CD4-positive, CD25-positive, alpha-beta regulatory T cell (primary cell): ENCODE data around the gene MPLKIP. TPM values are rescaled to one million over a fixed set of nuclear protein-coding genes. Genes with fewer than 3 reads are reported as not detected.
A peak's percentile ranks its signal among the peaks of the same experiment; 100 is the strongest.
"Not testable (repeated sequence)": the region's sequence is repeated elsewhere in the genome, so short reads cannot be mapped to it uniquely, and the experiment has no call there.

ENCODE experiments used
- ATAC-seq, 2 donors: fragments of 150-1000 bp; cut with Tn5 transposase; one replicate each; pipeline ENCODE4 v1.10.0; 2021; ENCODE audit warnings: low read depth in 2 of 2, moderate number of reproducible peaks in 2 of 2, moderate library complexity in 1 of 2
- DNase-seq, 3 donors: peaks; one replicate each; pipeline versions ENCODE4 v3.0.0 to v3.0.0-alpha.2; 2012 to 2022; ENCODE audit warnings: mixed read lengths in 1 of 3
- H3K27ac ChIP-seq: one replicate; pipeline ENCODE4 v1.7.0; 2013; ENCODE audit warnings: mild to moderate bottlenecking, low read length; ENCODE audit not compliant: insufficient read depth, poor library complexity, severe bottlenecking
- H3K27me3 ChIP-seq: one replicate; pipeline ENCODE4 v1.7.0; 2013; ENCODE audit warnings: low read length; ENCODE audit not compliant: control insufficient read depth, insufficient read depth
- H3K36me3 ChIP-seq: one replicate; pipeline ENCODE4 v1.7.0; 2013; ENCODE audit warnings: mild to moderate bottlenecking, low read length, moderate library complexity; ENCODE audit not compliant: control insufficient read depth, insufficient read depth
- H3K4me1 ChIP-seq: 2 replicates; pipeline ENCODE4 v1.7.0; 2013; ENCODE audit warnings: mild to moderate bottlenecking, low read length; ENCODE audit not compliant: insufficient read depth, control insufficient read depth, poor library complexity, severe bottlenecking
- H3K4me3 ChIP-seq: one replicate; pipeline ENCODE4 v1.7.0; 2013; ENCODE audit warnings: low read depth, mild to moderate bottlenecking, low read length, moderate library complexity
- H3K9me3 ChIP-seq, 2 experiments: 1 replicate in 1 of 2; 2 replicates in 1 of 2; pipeline ENCODE4 v1.7.0; 2013; ENCODE audit warnings: low read length in 2 of 2, mild to moderate bottlenecking in 1 of 2, moderate library complexity in 1 of 2; ENCODE audit not compliant: control insufficient read depth in 2 of 2
- H3K27ac Mint-ChIP-seq, 3 donors: one replicate each; pipeline ENCODE4 v1.8.0; 2020 to 2022; ENCODE audit warnings: mild to moderate bottlenecking in 3 of 3, mixed read lengths in 3 of 3, moderate library complexity in 2 of 3
- H3K27me3 Mint-ChIP-seq: one replicate; pipeline ENCODE4 v1.8.0; 2022; ENCODE audit warnings: mild to moderate bottlenecking, mixed read lengths
- H3K36me3 Mint-ChIP-seq: one replicate; pipeline ENCODE4 v1.8.0; 2020; ENCODE audit warnings: mixed read lengths
- H3K4me1 Mint-ChIP-seq, 4 donors: one replicate each; pipeline ENCODE4 v1.8.0; 2020 to 2022; ENCODE audit warnings: mixed read lengths in 4 of 4, mild to moderate bottlenecking in 1 of 4
- H3K4me3 Mint-ChIP-seq, 4 donors: one replicate each; pipeline ENCODE4 v1.8.0; 2020 to 2022; ENCODE audit warnings: mild to moderate bottlenecking in 4 of 4, mixed read lengths in 4 of 4, moderate library complexity in 3 of 4
- H3K9me3 Mint-ChIP-seq, 7 donors: one replicate each; pipeline ENCODE4 v1.8.0; 2020 to 2022; ENCODE audit warnings: mixed read lengths in 7 of 7, mild to moderate bottlenecking in 3 of 7, moderate library complexity in 2 of 7
- polyA plus RNA-seq, 4 donors: library from polyadenylated mRNA; unstranded; fragments of 300-500 nt; fragmentation: Illumina TruSeq; gene quantifications; one replicate each; pipeline ENCODE4 v1.2.3, GENCODE V29; 2021
- total RNA-seq: library from RNA; stranded (reverse); gene quantifications from one replicate; pipeline ENCODE4 v1.2.3, GENCODE V29; 2022

The MPLKIP gene
- total RNA-seq (22.4 TPM), polyA plus RNA-seq (10 to 100 TPM; 81.9 to 95.5 (median 92.1) TPM)

- peak; percentile 89 to 92 for ATAC-seq
- DNase-seq = peak; percentile 77 to 93 (median 92)
- H3K27me3 ChIP-seq = no peaks in the 10 kb centered on the region
- H3K4me3 ChIP-seq = peak within 1 kb of the TSS; percentile 99
- peaks cover 30% of the 10 kb centered on the region for H3K4me1 ChIP-seq
- Mint-ChIP-seq H3K4me1 (peaks cover 18 to 45% (median 33%) of the 10 kb centered on the region in 4 donors), H3K36me3 (no peaks in the 10 kb centered on the region), H3K4me3 (peak within 1 kb of the TSS; percentile 95 to 99 (median 97)), H3K27ac (peak within 1 kb of the TSS; percentile 94 to 98 (median 97)), H3K27me3 (peaks cover 29% of the 10 kb centered on the region), H3K9me3 (peaks cover 0 to 3% (median 0%) of the 10 kb centered on the region in 7 donors)
- no peaks in the 10 kb centered on the region for H3K36me3 ChIP-seq
- H3K9me3 ChIP-seq = no peaks in the 10 kb centered on the region
- peak within 1 kb of the TSS; percentile 88 for H3K27ac ChIP-seq
These were observed at the start of gene MPLKIP, which contains the start of gene SUGCT for GRCh38 chr7:40134428-40135316. MPLKIP (minus strand) TSS chr7:40134622; CDS start chr7:40134567, 55 bp downstream. SUGCT (plus strand) TSS chr7:40135005.

GRCh38 chr7:40182452-40182851, 48.0 kb upstream of the MPLKIP start:
- no peaks in the 10 kb centered on the region for H3K4me1 Mint-ChIP-seq
- DNase-seq (no peak), ATAC-seq (no peak)
- no peaks in the 10 kb centered on the region for H3K27me3 Mint-ChIP-seq
- no peak overlapping the region for H3K4me3 Mint-ChIP-seq
- Histone ChIP-seq H3K36me3 (no peaks in the 10 kb centered on the region), H3K4me3 (no peak overlapping the region), H3K27me3 (no peaks in the 10 kb centered on the region), H3K4me1 (no peaks in the 10 kb centered on the region), H3K27ac (no peak overlapping the region), H3K9me3 (no peaks in the 10 kb centered on the region)
- no peak overlapping the region for H3K27ac Mint-ChIP-seq
- peaks cover 3% of the 10 kb centered on the region for H3K36me3 Mint-ChIP-seq
- H3K9me3 Mint-ChIP-seq = peaks cover 0 to 1% (median 0%) of the 10 kb centered on the region in 7 donors

- Histone ChIP-seq H3K4me1 (no peaks in the 10 kb centered on the region), H3K27me3 (no peaks in the 10 kb centered on the region), H3K27ac (no peak overlapping the region), H3K36me3 (no peaks in the 10 kb centered on the region), H3K4me3 (no peak overlapping the region), H3K9me3 (no peaks in the 10 kb centered on the region)
- Mint-ChIP-seq H3K27ac (no peak overlapping the region), H3K4me1 (no peaks in the 10 kb centered on the region), H3K27me3 (no peaks in the 10 kb centered on the region), H3K9me3 (no peaks in the 10 kb centered on the region), H3K36me3 (no peaks in the 10 kb centered on the region), H3K4me3 (no peak overlapping the region)
- DNase-seq (no peak), ATAC-seq (no peak)
These were observed 42.6 kb upstream of the MPLKIP start for GRCh38 chr7:40177071-40177470.

- no peaks in the 10 kb centered on the region for H3K4me1 Mint-ChIP-seq
- no peaks in the 10 kb centered on the region for H3K9me3 Mint-ChIP-seq
- no peaks in the 10 kb centered on the region for H3K27me3 ChIP-seq
- no peak overlapping the region for H3K27ac ChIP-seq
- H3K36me3 ChIP-seq = no peaks in the 10 kb centered on the region
- no peak overlapping the region for H3K4me3 Mint-ChIP-seq
- no peaks in the 10 kb centered on the region for H3K36me3 Mint-ChIP-seq
- no peak overlapping the region for H3K4me3 ChIP-seq
- ATAC-seq (no peak), DNase-seq (no peak)
- no peaks in the 10 kb centered on the region for H3K4me1 ChIP-seq
- H3K9me3 ChIP-seq = no peaks in the 10 kb centered on the region
- no peaks in the 10 kb centered on the region for H3K27me3 Mint-ChIP-seq
- no peak overlapping the region for H3K27ac Mint-ChIP-seq
These were observed 41.5 kb upstream of the MPLKIP start for GRCh38 chr7:40175725-40176510.

- not testable (repeated sequence) for H3K27me3 Mint-ChIP-seq, H3K9me3 Mint-ChIP-seq, H3K36me3 ChIP-seq, DNase-seq, H3K4me1 Mint-ChIP-seq, H3K4me3 Mint-ChIP-seq, H3K36me3 Mint-ChIP-seq, H3K4me3 ChIP-seq, H3K27me3 ChIP-seq, H3K27ac Mint-ChIP-seq, H3K9me3 ChIP-seq, H3K27ac ChIP-seq, ATAC-seq, H3K4me1 ChIP-seq
These were observed 40.8 kb upstream of the MPLKIP start for GRCh38 chr7:40175256-40175655.

- not testable (repeated sequence) for H3K9me3 Mint-ChIP-seq, H3K4me3 ChIP-seq, H3K4me1 ChIP-seq, H3K9me3 ChIP-seq, DNase-seq, H3K36me3 Mint-ChIP-seq, ATAC-seq, H3K27ac Mint-ChIP-seq, H3K4me1 Mint-ChIP-seq, H3K4me3 Mint-ChIP-seq, H3K27ac ChIP-seq, H3K27me3 Mint-ChIP-seq, H3K36me3 ChIP-seq, H3K27me3 ChIP-seq
These were observed 38.7 kb upstream of the MPLKIP start for GRCh38 chr7:40173121-40173520.

- H3K27me3 Mint-ChIP-seq, H3K27me3 ChIP-seq, H3K4me3 Mint-ChIP-seq, H3K4me1 Mint-ChIP-seq, H3K36me3 ChIP-seq, DNase-seq, H3K9me3 ChIP-seq, H3K36me3 Mint-ChIP-seq, H3K4me3 ChIP-seq, H3K27ac ChIP-seq, ATAC-seq, H3K27ac Mint-ChIP-seq, H3K4me1 ChIP-seq, H3K9me3 Mint-ChIP-seq: not testable (repeated sequence)
These were observed 33.8 kb upstream of the MPLKIP start for GRCh38 chr7:40168266-40168665.
